RCC 7860 (cell line): ENCODE data around the gene DNAJC13.
A peak's percentile ranks its signal among the peaks of the same experiment; 100 is the strongest.

Experiments
- DNase-seq: peaks from one replicate; pipeline ENCODE4 v3.0.0-alpha.2; 2015; ENCODE audit warnings: low spot score
- FAIRE-seq: peaks from 2 replicates; lab custom pipeline; 2012; peaks lifted over from hg19 to GRCh38; lab: Jason Lieb, UNC

DNAJC13 gene

GRCh38 chr3:132404276-132404675 lies 13.0 kb upstream of the DNAJC13 start:
- DNase-seq, result no peak
- no peak for FAIRE-seq

- FAIRE-seq (no peak), DNase-seq (no peak)
Measured at GRCh38 chr3:132405188-132405587, 12.1 kb upstream of the DNAJC13 start.

- no peak for FAIRE-seq
Measured at GRCh38 chr3:132405609-132406299, 11.5 kb upstream of the DNAJC13 start.

GRCh38 chr3:132406587-132406986 lies 10.7 kb upstream of the DNAJC13 start:
- no peak for FAIRE-seq

More at GRCh38 chr3:132405609-132406299, 11.5 kb upstream of the DNAJC13 start:
- DNase-seq, result no peak

GRCh38 chr3:132407025-132407424 lies 10.3 kb upstream of the DNAJC13 start:
- FAIRE-seq (no peak), DNase-seq (no peak)

More at GRCh38 chr3:132406587-132406986, 10.7 kb upstream of the DNAJC13 start:
- DNase-seq, result no peak

GRCh38 chr3:132414841-132415240 lies 2.5 kb upstream of the DNAJC13 start:
- DNase-seq (no peak), FAIRE-seq (no peak)

- DNase-seq (no peak), FAIRE-seq (no peak)
Measured at GRCh38 chr3:132416161-132416560, 1.1 kb upstream of the DNAJC13 start.

- DNase-seq, result peak; percentile 72
- FAIRE-seq, result no peak
Measured at GRCh38 chr3:132417695-132418411, 551 bp downstream of the DNAJC13 start.

- peak; percentile 23 for FAIRE-seq
- no peak for DNase-seq
Measured at GRCh38 chr3:132418916-132419315, 1.6 kb downstream of the DNAJC13 start.

- peak; percentile 73 for FAIRE-seq
- peak; percentile 62 for DNase-seq
Measured at GRCh38 chr3:132421832-132422231, 4.5 kb downstream of the DNAJC13 start.

GRCh38 chr3:132422531-132422930 lies 5.2 kb downstream of the DNAJC13 start:
- no peak for FAIRE-seq
- DNase-seq, result no peak

GRCh38 chr3:132432639-132433038 lies 15.3 kb downstream of the DNAJC13 start:
- peak; percentile 91 for FAIRE-seq
- DNase-seq, result peak; percentile 64

GRCh38 chr3:132433121-132433520 lies 15.8 kb downstream of the DNAJC13 start:
- FAIRE-seq, result no peak
- DNase-seq, result no peak

GRCh38 chr3:132435224-132435910 lies 18.1 kb downstream of the DNAJC13 start:
- FAIRE-seq (no peak), DNase-seq (no peak)

GRCh38 chr3:132435911-132436425 lies 18.7 kb downstream of the DNAJC13 start:
- FAIRE-seq (no peak), DNase-seq (no peak)

GRCh38 chr3:132443421-132443820 lies 26.1 kb downstream of the DNAJC13 start:
- FAIRE-seq (no peak), DNase-seq (no peak)

GRCh38 chr3:132444383-132444782 lies 27.1 kb downstream of the DNAJC13 start:
- DNase-seq (no peak), FAIRE-seq (no peak)

GRCh38 chr3:132445817-132446216 lies 28.5 kb downstream of the DNAJC13 start:
- DNase-seq (no peak), FAIRE-seq (no peak)

- FAIRE-seq, result no peak
- DNase-seq, result no peak
Measured at GRCh38 chr3:132448216-132448961, 31.1 kb downstream of the DNAJC13 start.

GRCh38 chr3:132456136-132456535 lies 38.8 kb downstream of the DNAJC13 start:
- FAIRE-seq (no peak), DNase-seq (no peak)

- DNase-seq (no peak), FAIRE-seq (no peak)
Measured at GRCh38 chr3:132456571-132456970, 39.3 kb downstream of the DNAJC13 start.
